Right atrium auricular region (tissue), 2 donors: ENCODE data around the gene MAML2. TPM values are rescaled to one million over a fixed set of nuclear protein-coding genes. Genes with fewer than 3 reads are reported as not detected.

Experiments
- DNase-seq: peaks from one replicate; pipeline ENCODE4 v3.0.0-alpha.2; 2019; ENCODE audit warnings: low spot score
- H3K27ac ChIP-seq, 2 donors: fragments of 200-600 bp; sonication (generic); 1 replicate in 1 of 2; 2 replicates in 1 of 2; pipeline ENCODE4 v1.5.1; 2016 to 2019
- H3K27me3 ChIP-seq, 2 donors: fragments of 200-600 bp; sonication (generic); one replicate each; pipeline versions ENCODE4 v1.5.1 to v1.6.0; 2017 to 2019
- H3K36me3 ChIP-seq: fragments of 200-600 bp; sonication (generic); one replicate; pipeline ENCODE4 v1.5.1; 2016
- H3K4me1 ChIP-seq, 2 donors: fragments of 200-600 bp; sonication (generic); one replicate each; pipeline versions ENCODE4 v1.5.1 to v1.6.0; 2017 to 2019
- H3K4me3 ChIP-seq, 2 donors: fragments of 200-600 bp; sonication (generic); 1 replicate in 1 of 2; 2 replicates in 1 of 2; pipeline ENCODE4 v1.5.1; 2017 to 2019; ENCODE audit warnings: mild to moderate bottlenecking in 1 of 2, moderate library complexity in 1 of 2
- H3K9me3 ChIP-seq, 2 donors: fragments of 200-600 bp; sonication (generic); one replicate each; pipeline ENCODE4 v1.5.1; 2019
- total RNA-seq, 2 donors: library from RNA; depleted of rRNA; stranded (reverse); fragments of >200 nt; gene quantifications; one replicate each; pipeline ENCODE4 v1.1.0, GENCODE V29; 2016
- TF ChIP-seq, protein P1 (sequence below), 2 donors: fragments of 200-600 bp; sonication (generic); IDR thresholded peaks; one replicate each; pipeline ENCODE4 v1.5.1; 2019; ENCODE audit warnings: antibody characterized with exemption in 2 of 2

MAML2 gene
- total RNA-seq, 2 donors from 2014 or later = 7.6 to 16.6 TPM

DNA sequence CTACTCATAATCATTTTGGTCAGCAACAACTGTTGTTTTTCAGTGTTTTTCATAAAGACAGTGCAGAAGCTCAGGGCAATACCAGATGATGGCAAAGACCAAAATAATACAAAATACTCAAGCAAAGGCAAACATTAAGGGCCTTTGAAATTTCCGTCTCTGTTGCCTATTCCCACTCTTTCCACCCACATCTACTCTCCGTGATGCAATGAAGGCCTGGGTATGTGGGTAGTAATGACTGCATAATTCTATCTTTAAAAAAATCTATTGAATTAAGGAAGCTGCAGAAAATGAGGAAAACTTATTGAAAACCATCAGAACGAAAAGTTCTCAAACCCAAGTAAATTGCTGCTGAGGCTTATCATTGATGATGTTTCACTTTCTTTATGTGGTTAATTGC, 203.3 kb downstream of the MAML2 start:
- Histone ChIP-seq H3K27me3 (no peaks in the 10 kb centered on the region), H3K9me3 (no peaks in the 10 kb centered on the region), H3K4me3 (no peak overlapping the region), H3K4me1 (peaks cover 0 to 31% of the 10 kb centered on the region in 2 donors), H3K36me3 (no peaks in the 10 kb centered on the region), H3K27ac (no peak overlapping the region)
- TF ChIP-seq, protein P1, sequence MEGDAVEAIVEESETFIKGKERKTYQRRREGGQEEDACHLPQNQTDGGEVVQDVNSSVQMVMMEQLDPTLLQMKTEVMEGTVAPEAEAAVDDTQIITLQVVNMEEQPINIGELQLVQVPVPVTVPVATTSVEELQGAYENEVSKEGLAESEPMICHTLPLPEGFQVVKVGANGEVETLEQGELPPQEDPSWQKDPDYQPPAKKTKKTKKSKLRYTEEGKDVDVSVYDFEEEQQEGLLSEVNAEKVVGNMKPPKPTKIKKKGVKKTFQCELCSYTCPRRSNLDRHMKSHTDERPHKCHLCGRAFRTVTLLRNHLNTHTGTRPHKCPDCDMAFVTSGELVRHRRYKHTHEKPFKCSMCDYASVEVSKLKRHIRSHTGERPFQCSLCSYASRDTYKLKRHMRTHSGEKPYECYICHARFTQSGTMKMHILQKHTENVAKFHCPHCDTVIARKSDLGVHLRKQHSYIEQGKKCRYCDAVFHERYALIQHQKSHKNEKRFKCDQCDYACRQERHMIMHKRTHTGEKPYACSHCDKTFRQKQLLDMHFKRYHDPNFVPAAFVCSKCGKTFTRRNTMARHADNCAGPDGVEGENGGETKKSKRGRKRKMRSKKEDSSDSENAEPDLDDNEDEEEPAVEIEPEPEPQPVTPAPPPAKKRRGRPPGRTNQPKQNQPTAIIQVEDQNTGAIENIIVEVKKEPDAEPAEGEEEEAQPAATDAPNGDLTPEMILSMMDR (IDR thresholded peaks at IDR 0.05) = no peak
- no peak for DNase-seq

DNA sequence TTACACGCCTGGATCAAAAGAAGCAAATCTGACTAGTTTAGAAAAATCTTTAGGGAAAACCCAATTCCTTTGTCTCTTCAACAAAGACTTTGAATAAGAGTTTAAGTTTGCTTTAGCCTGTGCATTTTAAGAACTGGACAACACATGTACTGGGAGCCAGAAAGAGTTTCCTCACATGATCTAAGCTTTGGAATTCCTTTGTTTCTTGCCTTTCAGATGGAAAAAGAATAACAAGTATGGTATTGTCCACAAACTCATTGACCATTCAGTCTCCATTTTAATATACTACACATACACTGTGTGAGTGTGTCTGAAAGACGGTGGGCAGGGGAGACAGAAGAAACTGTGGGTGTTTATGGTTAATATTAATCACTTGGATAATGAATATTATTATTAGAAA, 205.6 kb downstream of the MAML2 start:
- H3K4me3 ChIP-seq = no peak overlapping the region
- no peaks in the 10 kb centered on the region for H3K27me3 ChIP-seq
- no peak for DNase-seq
- no peaks in the 10 kb centered on the region for H3K9me3 ChIP-seq
- H3K4me1 ChIP-seq = peaks cover 0 to 26% of the 10 kb centered on the region in 2 donors
- H3K36me3 ChIP-seq = no peaks in the 10 kb centered on the region
- no peak overlapping the region for H3K27ac ChIP-seq
- TF ChIP-seq, protein P1 (IDR thresholded peaks at IDR 0.05) = no peak

DNA sequence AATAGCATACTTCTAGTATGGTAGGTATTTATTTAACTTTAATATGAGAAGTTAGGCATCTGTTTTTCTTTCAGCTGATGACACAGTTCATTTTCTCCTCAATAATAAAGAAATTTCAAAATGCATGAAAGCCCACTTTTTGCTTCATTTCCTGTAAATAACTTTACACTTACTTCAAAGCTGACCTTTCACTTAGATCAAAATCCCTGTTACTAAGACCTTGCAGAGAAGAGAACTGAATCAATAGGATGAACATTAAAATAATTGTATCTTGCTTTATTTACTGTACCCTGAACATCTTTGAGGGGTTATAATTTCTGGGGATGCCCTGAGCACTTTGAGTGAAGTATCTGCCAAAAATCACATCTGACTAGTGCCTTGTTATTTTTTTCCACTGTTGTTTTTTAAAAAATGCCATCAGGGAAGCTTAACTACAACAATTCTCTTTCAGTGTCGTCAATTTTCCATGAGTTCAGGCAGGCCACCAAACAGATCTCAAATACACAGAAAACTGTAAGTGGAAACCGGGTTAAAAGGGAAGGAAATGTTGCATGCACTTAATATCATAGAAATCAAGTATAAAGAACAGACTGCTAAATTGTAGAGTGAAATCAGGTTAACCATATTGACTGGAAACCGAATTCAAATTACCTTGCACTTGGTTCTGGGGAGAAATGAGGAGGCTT, 206.2 kb downstream of the MAML2 start:
- H3K27ac ChIP-seq = no peak overlapping the region
- TF ChIP-seq, protein P1 (IDR thresholded peaks at IDR 0.05) = no peak

DNA sequence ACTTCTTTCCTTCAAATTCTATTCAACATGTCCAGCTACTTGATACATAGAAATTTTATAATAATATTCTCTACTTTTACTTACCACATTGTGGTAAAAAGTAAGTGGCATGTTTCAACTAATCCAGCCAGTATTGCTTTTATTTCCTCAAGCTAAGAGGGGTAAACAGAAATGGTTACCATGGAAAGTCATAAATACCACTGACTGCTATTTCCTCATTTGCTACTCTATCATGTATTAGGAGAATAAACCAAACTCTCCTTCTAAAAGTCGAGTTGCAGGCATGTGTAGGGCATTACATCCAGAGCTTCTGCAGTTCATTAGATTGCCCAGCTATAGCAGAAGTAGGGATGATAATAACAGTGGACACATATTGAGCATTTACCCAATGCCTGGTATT, 208.4 kb downstream of the MAML2 start:
- peaks cover 0 to 30% of the 10 kb centered on the region in 2 donors for H3K4me1 ChIP-seq
- no peaks in the 10 kb centered on the region for H3K36me3 ChIP-seq
- no peak for DNase-seq
- H3K9me3 ChIP-seq = no peaks in the 10 kb centered on the region
- TF ChIP-seq, protein P1 (IDR thresholded peaks at IDR 0.05) = no peak
- no peak overlapping the region for H3K4me3 ChIP-seq
- H3K27me3 ChIP-seq = no peaks in the 10 kb centered on the region
- no peak overlapping the region for H3K27ac ChIP-seq

More for the DNA sequence above, 206.2 kb downstream of the MAML2 start:
- H3K4me3 ChIP-seq = no peak overlapping the region
- no peaks in the 10 kb centered on the region for H3K9me3 ChIP-seq
- H3K27me3 ChIP-seq = no peaks in the 10 kb centered on the region
- no peak for DNase-seq
- H3K4me1 ChIP-seq = peaks cover 0 to 24% of the 10 kb centered on the region in 2 donors
- H3K36me3 ChIP-seq = no peaks in the 10 kb centered on the region

DNA sequence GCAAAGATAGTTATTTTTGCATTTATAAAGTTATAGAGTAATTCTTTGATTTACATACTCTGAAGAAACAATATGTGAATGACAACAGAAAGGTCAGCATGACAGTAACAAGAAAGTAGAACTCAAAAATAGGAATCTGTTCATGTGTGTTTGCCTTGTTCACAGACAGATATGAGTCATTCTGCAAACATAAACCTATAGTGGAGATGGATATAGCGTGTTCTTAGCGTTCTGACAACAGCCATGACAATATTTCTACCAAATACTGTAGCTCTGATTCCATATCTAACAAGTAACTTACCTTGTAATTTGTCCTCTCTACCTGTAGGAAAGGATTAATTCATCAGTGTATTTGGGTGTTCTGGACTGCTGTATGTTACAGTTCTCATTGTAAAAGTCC, 210.6 kb downstream of the MAML2 start:
- H3K27me3 ChIP-seq = no peaks in the 10 kb centered on the region
- H3K4me1 ChIP-seq = peaks cover 0 to 36% of the 10 kb centered on the region in 2 donors
- H3K9me3 ChIP-seq = no peaks in the 10 kb centered on the region
- H3K27ac ChIP-seq = no peak overlapping the region
- TF ChIP-seq, protein P1 (IDR thresholded peaks at IDR 0.05) = no peak
- H3K4me3 ChIP-seq = no peak overlapping the region
- no peak for DNase-seq
- H3K36me3 ChIP-seq = no peaks in the 10 kb centered on the region
